ENCODE measurements around the gene RPA1. TPM values are rescaled to one million over a fixed set of nuclear protein-coding genes. Genes with fewer than 3 reads are reported as not detected.
"Not testable (repeated sequence)": the region's sequence is repeated elsewhere in the genome, so short reads cannot be mapped to it uniquely, and the experiment has no call there.

The RPA1 gene
- total RNA-seq, 1 donor from 2014 or later = 56.6 TPM

GRCh38 chr17:1890758-1891450 is 61.1 kb downstream of the RPA1 start:
- no peaks in the 10 kb centered on the region for H3K4me1 Mint-ChIP-seq (ENCODE audit: low read depth)
- DNase-seq (ENCODE audit: low spot score) = no peak
- peaks cover 2% of the 10 kb centered on the region for H3K9me3 Mint-ChIP-seq (ENCODE audit: low read depth)
- H3K27me3 Mint-ChIP-seq (ENCODE audit: low read depth) = no peaks in the 10 kb centered on the region
- no peak overlapping the region for H3K4me3 Mint-ChIP-seq (ENCODE audit: unreplicated experiment)
- H3K27ac Mint-ChIP-seq (ENCODE audit: unreplicated experiment) = no peak overlapping the region
- peaks cover 22% of the 10 kb centered on the region for H3K36me3 Mint-ChIP-seq (ENCODE audit: low read depth)
- TF ChIP-seq CTCF (IDR thresholded peaks at IDR 0.05) = no peak

GRCh38 chr17:1894753-1895339 is 65.0 kb downstream of the RPA1 start:
- no peak for DNase-seq (ENCODE audit: low spot score)
- Mint-ChIP-seq H3K27ac (ENCODE audit: unreplicated experiment) (no peak overlapping the region), H3K27me3 (ENCODE audit: low read depth) (no peaks in the 10 kb centered on the region), H3K4me1 (ENCODE audit: low read depth) (no peaks in the 10 kb centered on the region), H3K9me3 (ENCODE audit: low read depth) (no peaks in the 10 kb centered on the region), H3K36me3 (ENCODE audit: low read depth) (peaks cover 24% of the 10 kb centered on the region), H3K4me3 (ENCODE audit: unreplicated experiment) (no peak overlapping the region)
- no peak for TF ChIP-seq CTCF (IDR thresholded peaks at IDR 0.05)

- not testable (repeated sequence) for H3K27me3 Mint-ChIP-seq (ENCODE audit: low read depth); DNase-seq (ENCODE audit: low spot score); H3K4me3 Mint-ChIP-seq (ENCODE audit: unreplicated experiment); H3K9me3 Mint-ChIP-seq (ENCODE audit: low read depth); H3K4me1 Mint-ChIP-seq (ENCODE audit: low read depth); H3K27ac Mint-ChIP-seq (ENCODE audit: unreplicated experiment)
- peaks cover 24% of the 10 kb centered on the region for H3K36me3 Mint-ChIP-seq (ENCODE audit: low read depth)
Observed at GRCh38 chr17:1895479-1895878, 65.7 kb downstream of the RPA1 start.

- peaks cover 18% of the 10 kb centered on the region for H3K36me3 Mint-ChIP-seq (ENCODE audit: low read depth)
- no peak for DNase-seq (ENCODE audit: low spot score)
Observed at GRCh38 chr17:1896243-1897104, 66.7 kb downstream of the RPA1 start.

GRCh38 chr17:1897105-1897656 is 67.4 kb downstream of the RPA1 start:
- Mint-ChIP-seq H3K4me1 (ENCODE audit: low read depth) (no peaks in the 10 kb centered on the region), H3K36me3 (ENCODE audit: low read depth) (peaks cover 17% of the 10 kb centered on the region), H3K9me3 (ENCODE audit: low read depth) (no peaks in the 10 kb centered on the region), H3K27ac (ENCODE audit: unreplicated experiment) (no peak overlapping the region), H3K27me3 (ENCODE audit: low read depth) (no peaks in the 10 kb centered on the region), H3K4me3 (ENCODE audit: unreplicated experiment) (no peak overlapping the region)
- DNase-seq (ENCODE audit: low spot score) = no peak
- no peak for TF ChIP-seq CTCF (IDR thresholded peaks at IDR 0.05)

More at GRCh38 chr17:1896243-1897104, 66.7 kb downstream of the RPA1 start:
- H3K4me3 Mint-ChIP-seq (ENCODE audit: unreplicated experiment) = no peak overlapping the region
- no peaks in the 10 kb centered on the region for H3K4me1 Mint-ChIP-seq (ENCODE audit: low read depth)
- TF ChIP-seq CTCF (IDR thresholded peaks at IDR 0.05) = no peak
- no peak overlapping the region for H3K27ac Mint-ChIP-seq (ENCODE audit: unreplicated experiment)
- H3K27me3 Mint-ChIP-seq (ENCODE audit: low read depth) = no peaks in the 10 kb centered on the region
- H3K9me3 Mint-ChIP-seq (ENCODE audit: low read depth) = no peaks in the 10 kb centered on the region
